Ascending aorta (tissue), 2 donors: ENCODE results near the gene OXCT1. TPM values are rescaled to one million over a fixed set of nuclear protein-coding genes. Genes with fewer than 3 reads are reported as not detected.
"Not testable (repeated sequence)": the region's sequence is repeated elsewhere in the genome, so short reads cannot be mapped to it uniquely, and the experiment has no call there.

Experiments used
- DNase-seq, 2 donors: peaks; one replicate each; pipeline ENCODE4 v3.0.0-alpha.2; 2019; ENCODE audit warnings: low spot score in 2 of 2
- H3K27ac ChIP-seq, 2 donors: fragments of 200-600 bp; sonication (generic); one replicate each; pipeline ENCODE4 v1.5.1; 2016 to 2017; ENCODE audit warnings: mild to moderate bottlenecking in 1 of 2
- H3K27me3 ChIP-seq: fragments of 200-600 bp; sonication (generic); one replicate; pipeline ENCODE4 v1.5.1; 2017
- H3K36me3 ChIP-seq, 2 donors: fragments of 200-600 bp; sonication (generic); one replicate each; pipeline ENCODE4 v1.5.1; 2016
- H3K4me1 ChIP-seq, 2 donors: fragments of 200-600 bp; sonication (generic); one replicate each; pipeline ENCODE4 v1.5.1; 2016 to 2017; ENCODE audit warnings: mild to moderate bottlenecking in 1 of 2
- H3K4me3 ChIP-seq, 2 donors: fragments of 200-600 bp; sonication (generic); one replicate each; pipeline ENCODE4 v1.5.1; 2016 to 2017; ENCODE audit warnings: mild to moderate bottlenecking in 1 of 2
- H3K9me3 ChIP-seq, 2 donors: fragments of 200-600 bp; sonication (generic); one replicate each; pipeline ENCODE4 v1.5.1; 2016
- intact Hi-C: fragments of 100-400 bp; cut with DNase I; formaldehyde crosslinking; loops from one replicate; pipeline ENCODE4 v1.15.1; 2023
- total RNA-seq: library from RNA; depleted of rRNA; stranded (reverse); fragments of >200 nt; gene quantifications from one replicate; pipeline ENCODE4 v1.1.0, GENCODE V29; 2016
- TF ChIP-seq, protein P1 (sequence below), 3 experiments: fragments of 200-600 bp in 2 of 3; fragments of 450-650 bp in 1 of 3; sonication (generic) in 2 of 3; IDR thresholded peaks; one replicate each; pipeline ENCODE4 v1.5.1; 2016 to 2019; ENCODE audit warnings: antibody characterized with exemption in 3 of 3, mild to moderate bottlenecking in 1 of 3, moderate library complexity in 1 of 3

OXCT1 gene
- total RNA-seq, 1 donor from 2014 or later, result 3.1 TPM

DNA sequence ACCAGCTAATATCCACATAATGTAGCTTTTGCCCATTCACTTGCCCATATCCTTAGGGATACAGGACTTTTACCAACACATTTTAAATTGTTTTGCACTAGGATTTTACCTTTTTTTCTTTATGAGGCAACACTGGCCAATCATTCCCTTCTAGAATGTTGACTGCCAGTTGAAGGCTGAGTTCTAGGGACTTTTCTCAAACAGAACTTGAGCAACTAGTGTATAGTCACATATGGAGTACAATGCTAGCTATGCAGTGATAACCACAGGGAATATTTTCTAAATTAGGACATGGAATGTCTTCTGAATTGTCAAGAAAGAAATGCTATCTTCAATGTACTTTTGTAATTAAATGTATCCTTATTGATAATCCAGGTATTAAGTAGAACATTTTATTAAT, 133.6 kb downstream of the OXCT1 start:
- TF ChIP-seq, protein P1, sequence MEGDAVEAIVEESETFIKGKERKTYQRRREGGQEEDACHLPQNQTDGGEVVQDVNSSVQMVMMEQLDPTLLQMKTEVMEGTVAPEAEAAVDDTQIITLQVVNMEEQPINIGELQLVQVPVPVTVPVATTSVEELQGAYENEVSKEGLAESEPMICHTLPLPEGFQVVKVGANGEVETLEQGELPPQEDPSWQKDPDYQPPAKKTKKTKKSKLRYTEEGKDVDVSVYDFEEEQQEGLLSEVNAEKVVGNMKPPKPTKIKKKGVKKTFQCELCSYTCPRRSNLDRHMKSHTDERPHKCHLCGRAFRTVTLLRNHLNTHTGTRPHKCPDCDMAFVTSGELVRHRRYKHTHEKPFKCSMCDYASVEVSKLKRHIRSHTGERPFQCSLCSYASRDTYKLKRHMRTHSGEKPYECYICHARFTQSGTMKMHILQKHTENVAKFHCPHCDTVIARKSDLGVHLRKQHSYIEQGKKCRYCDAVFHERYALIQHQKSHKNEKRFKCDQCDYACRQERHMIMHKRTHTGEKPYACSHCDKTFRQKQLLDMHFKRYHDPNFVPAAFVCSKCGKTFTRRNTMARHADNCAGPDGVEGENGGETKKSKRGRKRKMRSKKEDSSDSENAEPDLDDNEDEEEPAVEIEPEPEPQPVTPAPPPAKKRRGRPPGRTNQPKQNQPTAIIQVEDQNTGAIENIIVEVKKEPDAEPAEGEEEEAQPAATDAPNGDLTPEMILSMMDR (IDR thresholded peaks at IDR 0.05), result no peak
- Histone ChIP-seq H3K27me3 (no peaks in the 10 kb centered on the region), H3K4me1 (no peaks in the 10 kb centered on the region), H3K4me3 (no peak overlapping the region), H3K36me3 (peaks cover 9 to 25% of the 10 kb centered on the region in 2 donors), H3K9me3 (no peaks in the 10 kb centered on the region), H3K27ac (no peak overlapping the region)
- intact Hi-C loops, result no loop called here
- no peak for DNase-seq

DNA sequence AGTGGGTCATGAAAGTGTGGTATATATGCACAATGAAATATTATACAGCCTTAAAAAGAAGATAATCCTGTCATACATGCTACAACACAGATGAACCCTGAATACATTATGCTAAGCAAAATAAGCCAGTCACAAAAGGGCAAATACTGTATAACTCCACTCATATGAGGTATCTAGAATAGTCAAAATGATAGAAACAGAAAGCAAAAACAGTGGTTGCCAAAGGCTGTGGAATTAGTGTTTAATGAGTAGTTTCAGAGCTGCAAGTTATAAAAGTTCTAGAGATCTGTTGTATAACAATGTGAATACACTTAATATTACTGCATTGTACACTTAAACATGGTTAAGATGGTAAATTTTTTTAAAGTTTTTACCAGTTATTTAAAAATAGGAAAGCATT, 135.0 kb downstream of the OXCT1 start:
- Histone ChIP-seq H3K4me1 (no peaks in the 10 kb centered on the region), H3K9me3 (no peaks in the 10 kb centered on the region), H3K27ac (no peak overlapping the region), H3K36me3 (peaks cover 9 to 25% of the 10 kb centered on the region in 2 donors), H3K4me3 (no peak overlapping the region), H3K27me3 (no peaks in the 10 kb centered on the region)
- DNase-seq, result no peak
- intact Hi-C loops, result no loop called here
- TF ChIP-seq, protein P1 (IDR thresholded peaks at IDR 0.05), result no peak

DNA sequence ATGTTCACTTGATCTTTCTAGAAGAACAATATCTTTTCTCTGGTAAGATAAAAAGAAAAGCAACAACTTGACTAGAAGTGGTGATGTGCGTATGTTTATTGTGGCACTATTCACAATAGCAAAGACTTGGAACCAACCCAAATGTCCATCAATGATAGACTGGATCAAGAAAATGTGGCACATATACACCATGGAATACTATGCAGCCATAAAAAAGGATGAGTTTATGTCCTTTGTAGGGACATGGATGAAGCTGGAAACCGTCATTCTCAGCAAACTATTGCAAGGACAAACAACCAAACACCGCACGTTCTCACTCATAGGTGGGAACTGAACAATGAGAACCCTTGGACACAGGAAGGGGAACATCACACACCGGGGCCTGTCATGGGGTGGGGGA, 140.8 kb downstream of the OXCT1 start:
- H3K9me3 ChIP-seq, H3K4me1 ChIP-seq, H3K27me3 ChIP-seq, intact Hi-C loops, H3K4me3 ChIP-seq, DNase-seq, H3K36me3 ChIP-seq, H3K27ac ChIP-seq: not testable (repeated sequence)

DNA sequence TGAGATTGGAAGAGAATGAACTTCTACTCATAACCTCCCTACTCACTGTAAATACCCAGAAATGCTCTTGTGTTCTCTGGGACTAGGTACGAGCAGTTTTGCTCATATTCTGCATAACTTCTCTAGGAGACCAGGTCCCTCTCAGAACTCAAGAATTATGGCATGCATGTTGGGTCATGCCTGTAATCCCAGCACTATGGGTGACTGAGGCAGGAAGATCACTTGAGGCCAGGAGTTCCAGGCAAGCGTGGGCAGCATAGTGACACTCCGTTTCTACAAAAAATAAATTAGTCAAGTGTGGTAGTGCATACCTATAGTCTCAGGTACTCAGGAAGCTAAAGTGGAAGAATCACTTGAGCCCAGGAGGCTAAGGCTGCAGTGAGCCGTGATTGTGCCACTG, 141.9 kb downstream of the OXCT1 start:
- no peak overlapping the region for H3K4me3 ChIP-seq

DNA sequence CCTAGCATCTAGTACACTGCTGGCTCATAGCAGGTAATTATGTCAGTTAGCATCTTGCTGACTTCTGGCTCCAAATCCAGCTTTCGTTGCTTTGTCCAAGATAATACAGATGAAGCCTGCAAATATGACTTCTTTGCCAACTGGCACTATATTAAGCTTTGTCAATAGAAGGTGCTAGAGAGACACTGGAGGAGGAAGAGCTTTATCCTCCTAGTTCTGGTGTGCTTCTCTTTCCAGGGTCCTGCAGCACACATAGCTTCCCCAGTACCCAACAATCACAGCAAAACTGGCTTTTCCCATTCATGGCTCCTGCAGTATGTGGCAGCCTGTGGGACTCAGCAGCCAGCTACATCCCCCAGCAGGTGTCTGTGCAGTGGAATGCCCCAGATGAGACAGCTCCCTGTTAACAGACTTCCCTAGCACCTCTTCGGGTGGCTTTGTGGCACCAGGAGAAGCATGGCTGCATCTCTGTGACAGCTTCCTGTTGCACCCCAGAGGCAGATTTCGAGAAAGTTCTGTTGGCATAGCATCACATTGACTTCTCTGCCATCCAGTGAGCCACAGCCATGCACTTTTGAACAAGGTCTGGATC, 147.8 kb downstream of the OXCT1 start:
- TF ChIP-seq, protein P1 (IDR thresholded peaks at IDR 0.05), result no peak
- no peaks in the 10 kb centered on the region for H3K4me1 ChIP-seq
- no peaks in the 10 kb centered on the region for H3K9me3 ChIP-seq
- H3K36me3 ChIP-seq, result no peaks in the 10 kb centered on the region
- intact Hi-C loops, result no loop called here
- DNase-seq, result no peak
- H3K27ac ChIP-seq, result no peak overlapping the region
- no peak overlapping the region for H3K4me3 ChIP-seq
- H3K27me3 ChIP-seq, result no peaks in the 10 kb centered on the region

More for the DNA sequence above, 141.9 kb downstream of the OXCT1 start:
- H3K27ac ChIP-seq, result no peak overlapping the region
- TF ChIP-seq, protein P1 (IDR thresholded peaks at IDR 0.05), result no peak
- H3K27me3 ChIP-seq, result no peaks in the 10 kb centered on the region
- no peaks in the 10 kb centered on the region for H3K4me1 ChIP-seq
- DNase-seq, result no peak
- no peaks in the 10 kb centered on the region for H3K9me3 ChIP-seq
- intact Hi-C loops, result no loop called here
- H3K36me3 ChIP-seq, result no peaks in the 10 kb centered on the region

DNA sequence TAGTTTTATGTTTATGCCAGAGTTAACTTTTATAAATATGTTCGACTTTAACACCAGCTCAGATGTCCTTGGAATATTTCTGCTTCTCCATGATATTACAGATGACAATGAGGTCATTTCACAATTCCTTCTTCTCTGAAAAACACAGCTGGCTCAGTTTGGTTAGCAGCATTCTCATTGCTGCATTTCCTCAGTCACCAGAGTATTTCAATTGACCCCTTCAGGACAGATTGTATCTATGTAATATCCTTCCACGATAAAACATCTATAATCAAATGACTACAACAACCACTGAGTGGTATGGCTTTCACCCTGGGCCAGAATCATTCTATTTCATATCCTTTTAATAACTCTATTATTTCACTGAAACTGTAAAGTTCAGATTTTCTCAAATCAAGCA, 148.7 kb downstream of the OXCT1 start:
- Histone ChIP-seq H3K27ac (no peak overlapping the region), H3K36me3 (no peaks in the 10 kb centered on the region), H3K4me3 (no peak overlapping the region), H3K9me3 (no peaks in the 10 kb centered on the region), H3K4me1 (no peaks in the 10 kb centered on the region), H3K27me3 (no peaks in the 10 kb centered on the region)
- intact Hi-C loops, result no loop called here
- TF ChIP-seq, protein P1 (IDR thresholded peaks at IDR 0.05), result no peak
- DNase-seq, result no peak
